Heart left ventricle (tissue), 16 donors: Measurements from ENCODE around the gene IRF5. TPM values are rescaled to one million over a fixed set of nuclear protein-coding genes. Genes with fewer than 3 reads are reported as not detected.
A peak's percentile ranks its signal among the peaks of the same experiment; 100 is the strongest.
"Not testable (repeated sequence)": the region's sequence is repeated elsewhere in the genome, so short reads cannot be mapped to it uniquely, and the experiment has no call there.

Experiments
- ATAC-seq, 4 donors: fragments of 200-7000 bp; cut with Tn5 transposase; one replicate each; pipeline ENCODE4 v1.9.1; 2020 to 2022; ENCODE audit warnings: moderate library complexity in 4 of 4, mild to moderate bottlenecking in 3 of 4, moderate number of reproducible peaks in 1 of 4
- DNase-seq, 5 donors: peaks; one replicate each; pipeline ENCODE4 v3.0.0-alpha.2; 2020
- H3K27ac ChIP-seq, 12 donors: fragments of 200-600 bp; sonication (generic) in 4 of 12; one replicate each; pipeline versions ENCODE4 v1.5.0 to v1.8.0; 2016 to 2022; ENCODE audit warnings: mild to moderate bottlenecking in 2 of 12
- H3K27me3 ChIP-seq, 9 donors: fragments of 200-600 bp; sonication (generic) in 2 of 9; one replicate each; pipeline versions ENCODE4 v1.5.1 to v1.8.0; 2016 to 2022; ENCODE audit warnings: mild to moderate bottlenecking in 3 of 9
- H3K36me3 ChIP-seq, 9 donors: fragments of 200-600 bp; sonication (generic) in 2 of 9; one replicate each; pipeline versions ENCODE4 v1.5.0 to v1.8.0; 2018 to 2022; ENCODE audit warnings: mild to moderate bottlenecking in 2 of 9
- H3K4me1 ChIP-seq, 12 donors: fragments of 200-600 bp; sonication (generic) in 4 of 12; one replicate each; pipeline versions ENCODE4 v1.5.0 to v1.8.0; 2016 to 2022; ENCODE audit warnings: mild to moderate bottlenecking in 3 of 12
- H3K4me3 ChIP-seq, 12 donors: fragments of 200-600 bp; sonication (generic) in 4 of 12; one replicate each; pipeline versions ENCODE4 v1.5.0 to v1.8.0; 2017 to 2022; ENCODE audit warnings: mild to moderate bottlenecking in 9 of 12, moderate library complexity in 4 of 12
- H3K9me3 ChIP-seq, 12 donors: fragments of 200-600 bp; sonication (generic) in 4 of 12; one replicate each; pipeline versions ENCODE4 v1.5.0 to v1.8.0; 2016 to 2022; ENCODE audit warnings: mild to moderate bottlenecking in 1 of 12
- CTCF ChIP-seq, 12 donors: fragments of 200-600 bp; sonication (generic) in 4 of 12; IDR thresholded peaks; one replicate each; pipeline versions ENCODE4 v1.5.0 to v1.8.0; 2018 to 2022; ENCODE audit warnings: antibody characterized with exemption in 12 of 12, mild to moderate bottlenecking in 5 of 12
- POLR2A ChIP-seq, 2 donors: fragments of 450-650 bp; IDR thresholded peaks; one replicate each; pipeline ENCODE4 v1.6.1; 2017; ENCODE audit warnings: antibody characterized with exemption in 2 of 2, mild to moderate bottlenecking in 2 of 2, moderate library complexity in 2 of 2
- WGBS, 4 donors: extraction: QIAGEN DNeasy Blood & Tissue Kit in 2 of 4; methylation state at CpG; one replicate each; pipeline versions ENCODE4 v1.1.5 to v1.1.7; 2013 to 2018; 5-methylcytosine and 5-hydroxymethylcytosine counted together
- intact Hi-C, 10 donors: fragments of 100-400 bp; cut with DNase I; formaldehyde crosslinking; loops; one replicate each; pipeline versions ENCODE4 v1.11.1 to v1.14.2; 2022
- polyA plus RNA-seq, 2 donors: library from polyadenylated mRNA; stranded (reverse); fragments of 200-250 nt; gene quantifications; one replicate each; pipeline ENCODE4 v1.2.3, GENCODE V29; 2013
- total RNA-seq, 9 donors: library from RNA; depleted of rRNA in 2 of 9; stranded (reverse); fragments of >200 nt in 2 of 9; fragmentation: NEBNext Ultra II Directional in 3 of 9; extraction: Animal tissue kit (Norgen Biotek cat#: 25700) in 3 of 9; gene quantifications; one replicate each; pipeline versions ENCODE4 v1.1.0 to v1.2.4, GENCODE V29; 2016 to 2023
- donor health status: ischemic (EF 13 %, LVEDD 7.1; RV severe dilation, severe dysfunction).
- donor health status: healthy with polysubstance abuse.
- donor health status: DM: no; HTN: yes; CAD: no.
- donor health status: DM: no; HTN: no; CAD: no.
- donor health status: ischemic (EF 25% LVEDD 6.9; RV normal size, moderate dysfunction).
- donor health status: ischemic (EF 25% LVEDD 5.7; RV mildly dilated, moderate dysfunction).
- donor health status: healthy.
- donor health status: DM: yes; HTN: yes; CAD: no.
- donor health status: ischemic (EF 35%, LVEDD 5.7; RV mildly dilated, moderate dysfunction).
- donor health status: nonischemic (EF 11% LVEDD 7.7; RV severe dilation, severe dysfunction).
- donor health status: DM: yes; HTN: yes; CAD: no.
- donor health status: PGD.
- donor health status: ischemic (EF 29% LVEDD 5.4; RV normal size, mild dysfunction).
- donor health status: nonischemic (EF 23%, LVEDD 6.1; RV moderate dilation, normal function).

IRF5 gene
- total and polyA plus RNA-seq, 11 donors: 1.2 to 15.4 (median 1.8) TPM

- no peak for ATAC-seq
- DNase-seq: peak in 1 of 5 donors; percentile 11
- peaks cover 15 to 64% (median 41%) of the 10 kb centered on the region in 9 donors for H3K27me3 ChIP-seq
- H3K27ac ChIP-seq: no peak within 1 kb of the TSS
- no peaks in the 10 kb centered on the region for H3K36me3 ChIP-seq
- intact Hi-C loops: no loop called here
- 22 to 36% (median 29%) methylated on average over 12 to 34 of the region's 34 CpGs for WGBS, 4 donors
- H3K9me3 ChIP-seq: no peaks in the 10 kb centered on the region
- TF ChIP-seq POLR2A (IDR thresholded peaks at IDR 0.05): no peak
- TF ChIP-seq CTCF (IDR thresholded peaks at IDR 0.05): no peak
- peaks cover 0 to 23% (median 5%) of the 10 kb centered on the region in 12 donors for H3K4me1 ChIP-seq
- H3K4me3 ChIP-seq: peak within 1 kb of the TSS in 11 of 12 donors; percentile 14 to 46 (median 32)
These were observed 27.2 kb upstream of the IRF5 start, which contains the start of gene KCP for GRCh38 chr7:128910569-128910945. Gene KCP (minus strand): TSS chr7:128910709. CDS start chr7:128910676, 33 bp downstream.

GRCh38 chr7:128911423-128912031 is 26.2 kb upstream of the IRF5 start:
- H3K4me1 ChIP-seq: peaks cover 0 to 30% (median 6%) of the 10 kb centered on the region in 12 donors
- DNase-seq: peak in 2 of 5 donors; percentile 53 to 60
- no peak overlapping the region for H3K4me3 ChIP-seq
- ATAC-seq: peak in 3 of 4 donors; percentile 3 to 41 (median 38)
- no peaks in the 10 kb centered on the region for H3K36me3 ChIP-seq
- no peak overlapping the region for H3K27ac ChIP-seq
- 57 to 72% (median 66%) methylated on average over 7 to 8 of the region's 8 CpGs for WGBS, 4 donors
- no peak for TF ChIP-seq POLR2A (IDR thresholded peaks at IDR 0.05)
- no peak for TF ChIP-seq CTCF (IDR thresholded peaks at IDR 0.05)
- intact Hi-C loops: no loop called here
- peaks cover 23 to 69% (median 50%) of the 10 kb centered on the region in 9 donors for H3K27me3 ChIP-seq
- no peaks in the 10 kb centered on the region for H3K9me3 ChIP-seq

GRCh38 chr7:128912281-128912680 is 25.4 kb upstream of the IRF5 start:
- Histone ChIP-seq H3K27me3 (peaks cover 20 to 72% (median 45%) of the 10 kb centered on the region in 9 donors), H3K9me3 (no peaks in the 10 kb centered on the region), H3K36me3 (no peaks in the 10 kb centered on the region), H3K4me3 (no peak overlapping the region), H3K4me1 (peaks cover 0 to 30% (median 6%) of the 10 kb centered on the region in 12 donors), H3K27ac (no peak overlapping the region)
- ATAC-seq: no peak
- DNase-seq: no peak
- TF ChIP-seq POLR2A (IDR thresholded peaks at IDR 0.05) (no peak), CTCF (IDR thresholded peaks at IDR 0.05) (no peak)
- intact Hi-C loops: no loop called here
- 73 to 86% (median 79%) methylated on average over 3 of the region's 3 CpGs for WGBS, 4 donors

GRCh38 chr7:128912709-128913495 is 24.8 kb upstream of the IRF5 start:
- DNase-seq: peak in 1 of 5 donors; percentile 11
- H3K4me3 ChIP-seq, ATAC-seq, H3K36me3 ChIP-seq, H3K9me3 ChIP-seq, H3K27ac ChIP-seq, intact Hi-C loops: not testable (repeated sequence)
- H3K4me1 ChIP-seq: peaks cover 0 to 30% (median 6%) of the 10 kb centered on the region in 12 donors
- 78 to 92% (median 92%) methylated on average over 2 to 11 of the region's 20 CpGs for WGBS, 4 donors
- H3K27me3 ChIP-seq: peaks cover 19 to 67% (median 45%) of the 10 kb centered on the region in 9 donors
